OCI-LY7 (cell line): ENCODE measurements around the gene CD9. TPM values are rescaled to one million over a fixed set of nuclear protein-coding genes. Genes with fewer than 3 reads are reported as not detected.

Source experiments
- BruUV-seq: library from RNA; stranded (reverse); fragments of 400-500 nt; replicated peaks from 2 replicates; lab custom pipeline; 2021; lab: Mats Ljungman, UMichigan
- CTCF ChIA-PET: fragments of 300-600 bp; sonication (Branson Sonifier 250); formaldehyde crosslinking; loops from one replicate; lab custom pipeline; 2022; ENCODE audit warnings: antibody characterized with exemption; ENCODE audit not compliant: unreplicated experiment; lab: Charles Lee
- POLR2A ChIA-PET: fragments of 300-600 bp; sonication (Branson Sonifier 250); formaldehyde crosslinking; loops from one replicate; lab custom pipeline; 2022; ENCODE audit warnings: antibody characterized with exemption; lab: Charles Lee
- DNase-seq: peaks from one replicate; pipeline ENCODE4 v3.0.0-alpha.2; 2015; ENCODE audit warnings: low spot score
- H2AFZ ChIP-seq: fragments of 200-600 bp; sonication (generic), shearing (Covaris generic); 2 replicates; pipeline ENCODE4 v1.6.1; 2014; ENCODE audit warnings: mild to moderate bottlenecking, antibody characterized with exemption, low read length, moderate library complexity
- H3K27ac ChIP-seq: fragments of 200-600 bp; sonication (generic); 2 replicates; pipeline ENCODE4 v1.5.1; 2014; ENCODE audit warnings: mixed run types, low read depth, mild to moderate bottlenecking, moderate library complexity, low read length, inconsistent platforms; ENCODE audit not compliant: poor library complexity, severe bottlenecking
- H3K36me3 ChIP-seq: fragments of 200-600 bp; sonication (generic); 2 replicates; pipeline ENCODE4 v1.6.1; 2014; ENCODE audit warnings: mild to moderate bottlenecking, antibody characterized with exemption, low read length, moderate library complexity, mixed read lengths; ENCODE audit not compliant: insufficient read depth
- H3K4me1 ChIP-seq: fragments of 200-600 bp; sonication (generic); 2 replicates; pipeline ENCODE4 v1.5.1; 2014; ENCODE audit warnings: mild to moderate bottlenecking, low read length; ENCODE audit not compliant: insufficient read depth, poor library complexity, severe bottlenecking
- H3K4me2 ChIP-seq: fragments of 200-600 bp; sonication (generic); 2 replicates; pipeline ENCODE4 v1.6.1; 2014; ENCODE audit warnings: mild to moderate bottlenecking, low read length
- H3K4me3 ChIP-seq: fragments of 200-600 bp; sonication (generic); 2 replicates; pipeline ENCODE4 v1.5.1; 2014; ENCODE audit warnings: mild to moderate bottlenecking, low read depth, low read length; ENCODE audit not compliant: poor library complexity, severe bottlenecking
- H3K79me2 ChIP-seq: fragments of 200-600 bp; sonication (generic); 2 replicates; pipeline ENCODE4 v1.6.1; 2016; ENCODE audit warnings: low read depth, mild to moderate bottlenecking, low read length, moderate library complexity, mixed read lengths; ENCODE audit not compliant: insufficient read depth
- H3K9me2 ChIP-seq: fragments of 200-600 bp; sonication (generic); 2 replicates; pipeline ENCODE4 v1.6.1; 2016; ENCODE audit warnings: mild to moderate bottlenecking, low read length, mixed read lengths; ENCODE audit not compliant: insufficient read depth
- H3K9me3 ChIP-seq: fragments of 200-600 bp; sonication (generic); 2 replicates; pipeline ENCODE4 v1.6.1; 2014; ENCODE audit warnings: mild to moderate bottlenecking, mixed run types, low read length, mixed read lengths
- H4K20me1 ChIP-seq: fragments of 200-600 bp; sonication (generic); 2 replicates; pipeline ENCODE4 v1.6.1; 2014; ENCODE audit warnings: mild to moderate bottlenecking, antibody characterized with exemption, low read length, moderate library complexity, mixed read lengths; ENCODE audit not compliant: insufficient read depth
- EZH2phosphoT487 ChIP-seq: fragments of 200-600 bp; sonication (generic); IDR thresholded peaks from 2 replicates; pipeline ENCODE4 v1.6.1; 2018; ENCODE audit warnings: low read depth, borderline replicate concordance, mild to moderate bottlenecking, mixed run types, antibody characterized with exemption, low read length, moderate library complexity, mixed read lengths
- intact Hi-C: fragments of 100-400 bp; cut with micrococcal nuclease; formaldehyde crosslinking; loops from one replicate; pipeline ENCODE4 v1.10.0; 2022; ENCODE audit not compliant: unreplicated experiment
- total RNA-seq, 2 experiments: library from RNA; depleted of rRNA in 1 of 2; stranded (reverse); fragments of >200 nt in 1 of 2; shearing (Covaris generic) in 1 of 2; gene quantifications; 2 replicates each; pipeline ENCODE4 v1.2.3, GENCODE V29; 2014 to 2022
- TF ChIP-seq, protein P1 (sequence below): fragments of 200-600 bp; sonication (generic); conservative IDR thresholded peaks from 2 replicates; pipeline ENCODE4 v1.5.1; 2014; ENCODE audit warnings: mild to moderate bottlenecking, antibody characterized with exemption, low read length, moderate library complexity, mixed read lengths

The CD9 gene
- total RNA-seq, 2 experiments from 2014 or later, result not detected

DNA sequence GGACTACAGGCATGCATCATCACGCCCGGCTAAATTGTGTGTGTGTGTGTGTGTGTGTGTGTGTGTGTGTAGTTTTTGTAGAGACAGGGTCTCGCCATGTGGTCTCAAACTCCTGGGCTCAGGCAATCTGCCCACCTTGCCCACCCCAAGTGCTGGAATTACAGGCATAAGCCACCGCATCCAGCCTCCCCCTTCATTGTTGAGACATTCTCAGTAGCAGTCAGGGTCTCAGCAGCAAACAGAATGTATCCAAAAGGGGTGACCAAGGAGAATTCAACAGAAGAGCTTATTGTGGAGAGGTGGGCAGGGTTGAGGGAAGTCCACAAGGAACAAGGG is 73.0 kb downstream of the CD9 start:
- no peak for DNase-seq
- TF ChIP-seq, protein P1, sequence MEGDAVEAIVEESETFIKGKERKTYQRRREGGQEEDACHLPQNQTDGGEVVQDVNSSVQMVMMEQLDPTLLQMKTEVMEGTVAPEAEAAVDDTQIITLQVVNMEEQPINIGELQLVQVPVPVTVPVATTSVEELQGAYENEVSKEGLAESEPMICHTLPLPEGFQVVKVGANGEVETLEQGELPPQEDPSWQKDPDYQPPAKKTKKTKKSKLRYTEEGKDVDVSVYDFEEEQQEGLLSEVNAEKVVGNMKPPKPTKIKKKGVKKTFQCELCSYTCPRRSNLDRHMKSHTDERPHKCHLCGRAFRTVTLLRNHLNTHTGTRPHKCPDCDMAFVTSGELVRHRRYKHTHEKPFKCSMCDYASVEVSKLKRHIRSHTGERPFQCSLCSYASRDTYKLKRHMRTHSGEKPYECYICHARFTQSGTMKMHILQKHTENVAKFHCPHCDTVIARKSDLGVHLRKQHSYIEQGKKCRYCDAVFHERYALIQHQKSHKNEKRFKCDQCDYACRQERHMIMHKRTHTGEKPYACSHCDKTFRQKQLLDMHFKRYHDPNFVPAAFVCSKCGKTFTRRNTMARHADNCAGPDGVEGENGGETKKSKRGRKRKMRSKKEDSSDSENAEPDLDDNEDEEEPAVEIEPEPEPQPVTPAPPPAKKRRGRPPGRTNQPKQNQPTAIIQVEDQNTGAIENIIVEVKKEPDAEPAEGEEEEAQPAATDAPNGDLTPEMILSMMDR, result no peak
- no peak for TF ChIP-seq EZH2phosphoT487
- peaks cover 3% of the 10 kb centered on the region for H3K4me1 ChIP-seq
- H3K4me2 ChIP-seq, result no peak overlapping the region
- H3K4me3 ChIP-seq, result no peak overlapping the region
- no peaks in the 10 kb centered on the region for H3K79me2 ChIP-seq
- no peaks in the 10 kb centered on the region for H3K9me3 ChIP-seq
- H3K9me2 ChIP-seq, result no peaks in the 10 kb centered on the region
- CTCF ChIA-PET, result no interaction called here
- H3K36me3 ChIP-seq, result no peaks in the 10 kb centered on the region
- intact Hi-C loops, result no loop called here
- POLR2A ChIA-PET, result interaction anchor here (0.6 kb wide), 1 partner anchor 1384 kb away, joined by 3 read pairs; no protein-coding TSS in a partner anchor
- no TSS peak for BruUV-seq
- no peaks in the 10 kb centered on the region for H4K20me1 ChIP-seq
- no peak overlapping the region for H3K27ac ChIP-seq
- H2AFZ ChIP-seq, result no peak overlapping the region

DNA sequence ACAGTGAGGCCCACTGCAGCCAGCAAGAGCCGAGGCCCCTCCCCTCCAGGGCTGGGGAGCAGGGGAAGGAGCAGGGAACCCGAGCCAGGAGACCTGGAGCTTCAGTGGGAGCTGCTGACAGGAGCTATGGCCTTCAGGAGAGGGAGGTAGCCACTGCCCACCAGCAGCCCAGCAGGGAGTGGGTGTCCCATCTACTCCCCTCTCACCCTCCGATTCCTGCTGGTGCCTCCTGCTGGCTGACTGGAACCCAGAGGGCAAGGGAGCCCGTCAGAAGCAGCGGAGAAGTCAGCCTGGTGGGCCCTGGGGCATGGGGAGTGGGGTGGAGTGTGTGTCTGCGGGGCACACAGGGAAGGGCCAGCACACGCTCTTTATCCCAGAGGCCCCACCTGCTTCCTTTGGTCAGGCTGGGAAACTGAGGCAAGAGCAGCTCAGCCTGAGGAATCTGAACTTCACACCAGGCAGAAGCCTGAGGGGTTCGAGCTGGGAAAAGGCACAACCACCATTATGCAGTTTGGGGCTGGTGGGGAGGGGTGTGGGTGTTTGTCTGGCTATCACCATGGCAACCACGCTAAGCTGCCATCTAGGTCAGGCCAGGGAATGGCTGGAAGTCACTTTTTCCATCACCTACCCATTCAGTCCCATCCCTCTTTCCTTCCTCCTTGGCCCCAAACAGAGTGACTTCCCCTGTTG is 73.5 kb downstream of the CD9 start:
- ChIA-PET POLR2A (no interaction called here), CTCF (no interaction called here)
- TF ChIP-seq, protein P1, result no peak
- no peak for TF ChIP-seq EZH2phosphoT487
- H3K4me3 ChIP-seq, result no peak overlapping the region
- no peak overlapping the region for H2AFZ ChIP-seq
- DNase-seq, result no peak
- no peak overlapping the region for H3K4me2 ChIP-seq
- H3K9me3 ChIP-seq, result no peaks in the 10 kb centered on the region
- no peak overlapping the region for H3K27ac ChIP-seq
- peaks cover 7% of the 10 kb centered on the region for H3K4me1 ChIP-seq
- no peaks in the 10 kb centered on the region for H3K36me3 ChIP-seq
- no peaks in the 10 kb centered on the region for H3K79me2 ChIP-seq
- H4K20me1 ChIP-seq, result no peaks in the 10 kb centered on the region
- H3K9me2 ChIP-seq, result no peaks in the 10 kb centered on the region
- BruUV-seq, result no TSS peak
- intact Hi-C loops, result no loop called here
